Mucosa of stomach (tissue), 1 donor: ENCODE measurements around the gene FANCB.

Experiments
- H3K27me3 ChIP-seq: one replicate; pipeline ENCODE4 v1.7.0; 2013; ENCODE audit warnings: mild to moderate bottlenecking, low read length; ENCODE audit not compliant: control insufficient read depth, insufficient read depth
- H3K36me3 ChIP-seq: one replicate; pipeline ENCODE4 v1.7.0; 2013; ENCODE audit warnings: low read length; ENCODE audit not compliant: control insufficient read depth, insufficient read depth
- H3K4me1 ChIP-seq: one replicate; pipeline ENCODE4 v1.7.0; 2013; ENCODE audit warnings: mild to moderate bottlenecking, low read length; ENCODE audit not compliant: control insufficient read depth, insufficient read depth
- H3K4me3 ChIP-seq: one replicate; pipeline ENCODE4 v1.7.0; 2013; ENCODE audit warnings: low read length
- H3K9ac ChIP-seq: one replicate; pipeline ENCODE4 v1.7.0; 2013; ENCODE audit warnings: mild to moderate bottlenecking, low read length, moderate library complexity
- H3K9me3 ChIP-seq: one replicate; pipeline ENCODE4 v1.7.0; 2013; ENCODE audit warnings: mild to moderate bottlenecking, low read length, moderate library complexity; ENCODE audit not compliant: control insufficient read depth
- donor health status: Pancreatic carcinoma.

Gene FANCB

DNA sequence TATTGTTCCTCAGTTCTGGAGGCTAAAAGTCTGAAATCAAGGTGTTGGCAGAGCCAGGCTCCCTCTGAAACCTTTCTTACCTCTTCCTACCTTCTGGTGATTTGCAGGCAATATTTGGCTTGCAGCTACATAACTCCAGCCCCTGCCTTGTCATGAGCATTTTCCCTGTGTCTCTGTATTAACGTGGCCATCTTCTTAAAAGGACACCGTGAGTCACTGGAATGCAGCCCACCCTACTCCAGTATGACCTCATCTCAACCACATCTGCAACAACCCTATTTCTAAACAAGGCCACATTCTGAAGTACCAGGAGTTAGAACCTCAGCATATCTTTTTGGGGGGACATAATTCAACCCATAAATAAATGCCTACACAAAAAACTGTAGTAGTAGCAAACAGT, 40.7 kb downstream of the FANCB start:
- Histone ChIP-seq H3K27me3 (no peaks in the 10 kb centered on the region), H3K4me1 (no peaks in the 10 kb centered on the region), H3K9me3 (no peaks in the 10 kb centered on the region), H3K36me3 (no peaks in the 10 kb centered on the region), H3K9ac (no peak overlapping the region), H3K4me3 (no peak overlapping the region)

DNA sequence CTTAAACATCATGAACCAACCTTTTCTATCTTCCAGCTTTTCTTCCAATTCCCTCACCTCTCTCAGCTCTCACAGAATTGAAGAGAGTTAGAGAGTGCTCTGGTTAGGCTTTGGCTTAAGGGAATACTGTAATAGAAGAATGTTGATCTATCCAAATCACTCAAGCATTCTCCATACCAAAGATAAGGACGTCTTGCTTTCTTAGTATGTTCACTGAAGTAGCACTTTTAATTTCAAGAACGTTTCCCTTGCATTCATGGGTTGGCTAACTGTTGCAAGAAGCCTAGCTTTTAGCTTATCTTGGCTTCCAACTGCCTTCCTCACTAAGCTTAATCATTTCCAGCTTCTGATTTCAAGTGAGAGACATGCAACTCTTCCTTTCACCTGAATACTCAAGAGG, 43.2 kb downstream of the FANCB start:
- no peaks in the 10 kb centered on the region for H3K9me3 ChIP-seq
- H3K4me3 ChIP-seq: no peak overlapping the region
- H3K4me1 ChIP-seq: no peaks in the 10 kb centered on the region
- H3K9ac ChIP-seq: no peak overlapping the region
- no peaks in the 10 kb centered on the region for H3K36me3 ChIP-seq
- H3K27me3 ChIP-seq: no peaks in the 10 kb centered on the region

DNA sequence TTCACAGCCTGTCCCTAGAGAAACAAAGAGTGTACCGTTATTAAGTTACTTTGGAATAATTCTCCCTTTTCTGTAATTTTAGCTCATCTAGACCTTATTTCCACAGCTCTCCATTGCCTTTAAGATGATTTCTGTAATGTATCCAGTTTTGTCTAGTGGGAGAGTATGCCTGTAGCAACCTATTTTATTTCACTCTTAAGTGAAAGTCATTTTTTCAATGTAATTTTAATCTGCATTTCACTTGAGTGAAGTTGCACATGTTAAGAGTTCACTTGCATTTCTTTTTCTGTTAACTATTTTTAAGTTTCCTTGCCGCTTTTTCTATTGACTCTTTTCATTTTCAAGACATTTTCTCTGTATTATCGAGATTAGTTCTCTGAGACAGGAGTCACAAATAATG, 46.5 kb downstream of the FANCB start:
- H3K9me3 ChIP-seq: no peaks in the 10 kb centered on the region
- no peaks in the 10 kb centered on the region for H3K36me3 ChIP-seq
- H3K4me3 ChIP-seq: no peak overlapping the region
- no peak overlapping the region for H3K9ac ChIP-seq
- no peaks in the 10 kb centered on the region for H3K27me3 ChIP-seq
- no peaks in the 10 kb centered on the region for H3K4me1 ChIP-seq

DNA sequence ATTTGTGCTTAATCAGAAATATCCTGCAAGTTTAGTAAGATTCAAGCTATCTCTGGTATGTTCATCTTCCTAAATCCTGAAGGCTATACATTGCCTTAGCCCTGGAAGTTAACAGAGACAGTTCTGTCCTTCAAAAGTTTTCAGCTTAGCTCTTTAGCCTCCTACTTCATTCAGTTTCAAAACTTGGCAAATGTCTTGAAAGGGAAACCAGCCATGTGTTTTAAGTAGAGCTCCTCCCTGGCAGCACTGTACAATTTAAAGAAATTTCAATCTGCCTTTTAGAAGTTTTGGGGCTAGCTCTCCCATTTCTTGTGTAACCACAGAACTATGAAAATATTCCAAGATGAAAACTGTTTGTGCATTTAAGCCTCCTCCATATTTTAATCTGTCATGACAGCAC, 47.0 kb downstream of the FANCB start:
- no peaks in the 10 kb centered on the region for H3K9me3 ChIP-seq
- no peaks in the 10 kb centered on the region for H3K4me1 ChIP-seq
- no peak overlapping the region for H3K9ac ChIP-seq
- H3K4me3 ChIP-seq: no peak overlapping the region
- no peaks in the 10 kb centered on the region for H3K36me3 ChIP-seq
- no peaks in the 10 kb centered on the region for H3K27me3 ChIP-seq

DNA sequence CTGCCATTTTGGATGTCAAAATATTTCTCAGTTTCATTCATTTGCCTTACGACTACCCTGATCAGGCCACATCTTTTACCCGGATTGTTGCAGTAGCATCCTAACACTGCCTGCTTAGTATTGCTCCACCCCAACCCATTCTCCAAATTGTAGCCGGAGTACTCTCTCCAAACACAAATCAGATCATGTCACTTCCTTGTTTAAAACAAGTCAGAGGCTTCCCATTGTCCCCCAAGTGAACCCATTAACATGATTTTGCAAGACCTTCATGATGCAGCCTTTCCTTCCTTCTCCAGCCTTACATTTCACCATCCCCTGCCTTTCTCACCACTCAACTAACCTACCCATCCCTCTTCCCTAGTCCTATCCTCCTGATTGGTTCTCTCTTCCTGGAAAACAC, 53.1 kb downstream of the FANCB start:
- no peaks in the 10 kb centered on the region for H3K27me3 ChIP-seq
- no peak overlapping the region for H3K9ac ChIP-seq
- H3K9me3 ChIP-seq: no peaks in the 10 kb centered on the region
- H3K36me3 ChIP-seq: no peaks in the 10 kb centered on the region
- H3K4me1 ChIP-seq: no peaks in the 10 kb centered on the region
- no peak overlapping the region for H3K4me3 ChIP-seq

DNA sequence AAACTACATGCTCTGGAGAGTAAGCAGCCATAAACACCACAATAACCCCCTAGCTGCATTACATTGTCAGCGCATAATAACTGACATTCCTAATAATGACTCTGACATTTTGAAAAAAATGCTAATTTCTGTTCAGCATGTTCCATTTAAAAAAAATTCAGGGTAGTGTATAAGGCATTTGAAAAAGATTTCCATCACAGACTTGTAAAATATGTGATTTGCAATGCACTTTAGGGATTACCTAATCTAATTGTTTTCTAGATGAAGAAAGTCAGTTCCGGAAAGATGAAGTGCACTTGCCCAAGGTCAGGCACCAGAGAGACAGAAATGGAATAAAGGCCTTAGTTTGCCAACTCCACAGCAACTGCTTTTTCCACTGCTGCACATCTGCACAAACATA, 55.3 kb downstream of the FANCB start:
- no peaks in the 10 kb centered on the region for H3K4me1 ChIP-seq
- H3K9ac ChIP-seq: no peak overlapping the region
- H3K36me3 ChIP-seq: no peaks in the 10 kb centered on the region
- no peak overlapping the region for H3K4me3 ChIP-seq
- H3K9me3 ChIP-seq: no peaks in the 10 kb centered on the region
- H3K27me3 ChIP-seq: no peaks in the 10 kb centered on the region

DNA sequence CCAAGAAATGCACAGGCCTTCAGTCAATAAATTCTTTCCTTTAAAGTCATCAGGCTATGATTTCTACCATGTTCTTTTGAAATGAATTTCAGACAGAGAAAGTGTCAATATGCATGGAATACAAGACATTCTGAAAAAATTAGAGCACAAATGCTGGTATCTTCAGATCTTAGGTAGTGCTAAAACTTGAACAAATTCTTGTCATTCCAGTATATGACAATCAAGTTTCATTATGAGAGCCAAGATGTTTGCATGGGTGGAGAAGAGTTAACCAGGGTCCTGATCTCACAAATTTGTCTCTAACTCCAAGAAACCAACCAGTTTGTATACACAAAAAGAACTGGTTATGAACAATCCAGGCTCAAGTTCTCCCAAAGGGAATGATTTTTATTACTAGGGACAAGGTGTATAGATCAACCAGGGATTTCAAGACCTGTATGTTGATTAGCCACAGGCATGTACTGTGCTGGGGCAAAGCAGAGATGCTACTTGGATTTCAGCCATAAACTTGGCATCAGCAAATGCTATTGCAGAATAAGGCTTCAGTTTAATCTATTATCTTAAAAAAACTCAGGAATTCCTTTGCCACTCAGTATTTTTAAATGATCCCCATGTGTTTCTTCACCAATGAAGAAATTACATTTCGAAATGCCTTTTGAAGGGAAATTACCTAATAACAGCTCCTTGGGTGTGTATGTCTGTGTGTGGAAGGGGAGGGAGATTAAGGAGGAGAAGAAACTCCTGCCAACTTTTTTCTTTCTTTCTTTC, 69.7 kb downstream of the FANCB start:
- Histone ChIP-seq H3K36me3 (no peaks in the 10 kb centered on the region), H3K9ac (no peak overlapping the region), H3K9me3 (no peaks in the 10 kb centered on the region), H3K4me3 (no peak overlapping the region), H3K4me1 (no peaks in the 10 kb centered on the region), H3K27me3 (no peaks in the 10 kb centered on the region)

DNA sequence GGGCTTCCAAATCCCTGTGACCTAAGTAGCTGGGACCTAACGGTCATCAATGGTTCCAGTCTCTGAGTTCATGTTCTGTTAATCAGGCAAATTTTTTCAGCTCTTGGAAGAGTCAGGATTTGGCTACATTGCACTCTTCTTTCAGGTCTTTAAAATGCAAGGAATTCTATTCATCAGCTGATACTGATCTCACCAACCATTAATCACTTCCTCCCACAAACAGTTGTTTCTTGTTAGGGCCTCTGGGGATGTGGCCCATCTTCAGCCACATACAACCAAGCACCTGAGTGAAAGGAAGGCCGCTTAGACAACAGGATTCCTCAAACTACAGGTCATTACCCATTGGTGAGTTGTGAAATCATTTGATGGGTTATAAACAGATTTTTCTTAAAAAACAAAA, 71.7 kb downstream of the FANCB start:
- H3K27me3 ChIP-seq: no peaks in the 10 kb centered on the region
- no peaks in the 10 kb centered on the region for H3K4me1 ChIP-seq
- no peak overlapping the region for H3K9ac ChIP-seq
- no peak overlapping the region for H3K4me3 ChIP-seq
- no peaks in the 10 kb centered on the region for H3K36me3 ChIP-seq
- H3K9me3 ChIP-seq: no peaks in the 10 kb centered on the region

DNA sequence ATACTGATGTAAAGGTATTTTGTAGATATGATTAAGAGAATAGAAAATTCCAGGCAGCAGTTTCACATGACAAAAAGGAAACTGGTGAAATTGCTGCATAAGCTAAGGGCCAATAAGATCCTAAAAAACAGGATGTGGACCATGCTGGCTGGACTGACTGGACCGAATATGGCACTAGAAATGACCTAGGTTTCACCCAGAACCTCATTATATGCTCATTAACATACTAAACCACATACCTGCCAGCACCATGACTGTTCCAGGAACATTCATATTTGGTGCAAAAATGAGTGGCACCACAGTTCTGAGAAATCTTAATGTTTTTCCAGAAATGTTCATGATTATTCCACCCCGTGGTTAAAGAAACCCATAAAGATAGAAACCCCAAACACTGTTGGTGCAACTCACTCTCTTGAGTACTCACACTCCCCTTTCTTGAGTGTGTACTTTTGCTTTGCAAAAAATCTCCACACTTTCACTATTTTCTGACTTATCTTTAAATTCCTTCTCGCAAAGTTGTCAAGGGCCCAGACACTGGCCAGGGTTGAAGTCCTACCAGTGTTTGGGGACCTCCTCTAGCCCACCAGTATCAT, 74.0 kb downstream of the FANCB start:
- Histone ChIP-seq H3K27me3 (no peaks in the 10 kb centered on the region), H3K4me3 (no peak overlapping the region), H3K9ac (no peak overlapping the region), H3K4me1 (no peaks in the 10 kb centered on the region), H3K36me3 (no peaks in the 10 kb centered on the region), H3K9me3 (no peaks in the 10 kb centered on the region)
